ENCODE results near the gene APOC1.

The APOC1 gene

GRCh38 chr19:44959691-44960090 lies 45.3 kb downstream of the APOC1 start:
- DNase-seq = no peak

DNA sequence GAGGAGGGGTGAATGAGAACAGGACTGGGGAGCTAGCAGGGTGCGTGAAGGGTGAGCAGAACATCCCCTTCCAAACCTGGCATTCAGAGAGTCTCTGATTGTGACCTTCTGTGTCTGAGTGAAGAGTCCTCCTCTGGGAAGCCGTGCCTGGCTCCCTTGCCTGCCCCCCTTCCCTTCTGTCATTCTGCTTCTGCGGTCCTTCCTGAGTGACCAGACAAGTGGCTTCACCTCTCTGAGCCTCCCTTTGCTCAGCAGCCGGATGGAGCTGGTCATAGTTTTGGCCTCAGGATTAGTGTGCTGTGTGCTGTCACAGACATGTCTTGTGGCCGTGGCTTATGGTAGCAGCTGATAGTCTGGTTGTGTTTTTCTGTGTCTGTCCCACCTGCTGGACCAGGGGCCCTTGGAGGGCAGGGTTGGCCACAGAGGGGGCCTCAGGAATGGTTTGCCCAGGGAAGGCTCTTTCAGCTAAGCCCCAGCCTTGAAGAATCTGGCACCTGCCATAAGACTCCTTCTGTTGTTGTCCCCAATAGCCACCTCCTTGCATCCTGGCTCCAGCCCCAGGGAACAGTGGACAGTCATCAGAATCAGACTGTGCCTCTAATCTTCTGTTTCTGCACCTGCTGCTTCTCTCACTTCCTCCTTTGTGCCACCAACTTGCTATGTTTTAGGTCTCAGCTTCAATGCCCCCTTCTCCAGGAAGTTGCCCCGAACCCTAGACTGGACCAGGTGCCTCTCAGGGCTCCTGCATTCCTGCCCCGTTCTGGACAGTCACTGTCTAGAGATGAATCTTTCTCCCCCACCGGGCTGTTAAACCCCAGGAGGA lies 46.7 kb downstream of the APOC1 start:
- DNase-seq = no peak

GRCh38 chr19:44961821-44962220 lies 47.4 kb downstream of the APOC1 start:
- DNase-seq = no peak

- DNase-seq = no peak
Measured at GRCh38 chr19:44968118-44968517, 53.7 kb downstream of the APOC1 start.

DNA sequence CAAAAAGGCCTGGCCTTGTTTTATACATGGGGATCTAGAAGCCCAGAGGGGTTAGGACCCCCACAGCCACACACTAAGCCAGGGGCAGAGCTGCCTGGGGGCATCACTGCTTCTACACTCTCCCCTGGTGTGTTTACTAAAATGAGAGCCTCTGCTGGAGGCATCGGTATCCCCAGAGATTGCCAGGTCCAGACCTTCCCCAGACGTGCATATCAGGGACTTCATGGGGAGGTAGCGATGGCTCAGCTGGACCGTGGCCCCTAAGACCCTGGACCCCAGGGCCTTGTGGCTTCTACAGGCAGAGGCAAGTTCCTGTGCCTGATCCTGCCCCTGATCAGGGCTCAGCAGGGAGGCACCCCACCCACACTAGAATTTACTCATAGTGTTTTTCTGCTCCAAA lies 54.3 kb downstream of the APOC1 start:
- no peak for DNase-seq
